Uterus (tissue), 4 donors: ENCODE results near the gene NAA38. TPM values are rescaled to one million over a fixed set of nuclear protein-coding genes. Genes with fewer than 3 reads are reported as not detected.

Experiments
- DNase-seq, 2 donors: peaks; one replicate each; pipeline ENCODE4 v3.0.0-alpha.2; 2019 to 2020
- H3K27ac ChIP-seq, 2 donors: fragments of 200-600 bp; sonication (generic); 1 replicate in 1 of 2; 2 replicates in 1 of 2; pipeline ENCODE4 v1.5.1; 2016 to 2018
- H3K27me3 ChIP-seq, 2 donors: fragments of 200-600 bp; sonication (generic); one replicate each; pipeline ENCODE4 v1.5.1; 2018 to 2019; ENCODE audit warnings: control low read depth in 1 of 2
- H3K36me3 ChIP-seq, 2 donors: fragments of 200-600 bp; sonication (generic); one replicate each; pipeline ENCODE4 v1.5.1; 2019; ENCODE audit warnings: control low read depth in 1 of 2
- H3K4me1 ChIP-seq, 2 donors: fragments of 200-600 bp; sonication (generic); one replicate each; pipeline ENCODE4 v1.5.1; 2018 to 2019; ENCODE audit warnings: control low read depth in 1 of 2
- H3K4me3 ChIP-seq, 2 donors: fragments of 200-600 bp; sonication (generic); 1 replicate in 1 of 2; 2 replicates in 1 of 2; pipeline ENCODE4 v1.5.1; 2018 to 2019; ENCODE audit warnings: mild to moderate bottlenecking in 1 of 2
- H3K9me3 ChIP-seq, 2 donors: fragments of 200-600 bp; sonication (generic); one replicate each; pipeline ENCODE4 v1.5.1; 2019; ENCODE audit warnings: control low read depth in 1 of 2
- POLR2A ChIP-seq, 2 donors: fragments of 450-650 bp; IDR thresholded peaks; one replicate each; pipeline ENCODE4 v1.6.1; 2016; ENCODE audit warnings: antibody characterized with exemption in 2 of 2, mild to moderate bottlenecking in 1 of 2, moderate library complexity in 1 of 2
- intact Hi-C: fragments of 100-400 bp; cut with DNase I; formaldehyde crosslinking; loops from one replicate; pipeline ENCODE4 v1.15.1; 2023; ENCODE audit warnings: low total_unique reads
- total RNA-seq, 4 donors: library from RNA; depleted of rRNA in 3 of 4; stranded (reverse); fragments of >200 nt in 3 of 4; gene quantifications; one replicate each; pipeline versions ENCODE4 v1.1.0 to v1.2.4, GENCODE V29; 2014 to 2023
- TF ChIP-seq, protein P1 (sequence below), 4 experiments: fragments of 200-600 bp in 2 of 4; fragments of 450-650 bp in 2 of 4; sonication (generic) in 2 of 4; IDR thresholded peaks; one replicate each; pipeline ENCODE4 v1.5.1; 2016 to 2019; ENCODE audit warnings: antibody characterized with exemption in 4 of 4, mild to moderate bottlenecking in 2 of 4, moderate library complexity in 1 of 4
- donor health status: DM: yes; HTN: yes; CAD: no.

The NAA38 gene
- total RNA-seq, 4 donors from 2014 or later = 3.6 to 94.7 (median 48.1) TPM

GRCh38 chr17:7888184-7888920, 31.0 kb upstream of the NAA38 start, which contains the start of gene CHD3:
CHD3 (plus strand) TSS chr17:7888789; CDS start chr17:7889001, 212 bp downstream.
- intact Hi-C loops = no loop called here
- H3K27ac ChIP-seq = peak within 1 kb of the TSS; percentile 97 to 98
- TF ChIP-seq, protein P1, sequence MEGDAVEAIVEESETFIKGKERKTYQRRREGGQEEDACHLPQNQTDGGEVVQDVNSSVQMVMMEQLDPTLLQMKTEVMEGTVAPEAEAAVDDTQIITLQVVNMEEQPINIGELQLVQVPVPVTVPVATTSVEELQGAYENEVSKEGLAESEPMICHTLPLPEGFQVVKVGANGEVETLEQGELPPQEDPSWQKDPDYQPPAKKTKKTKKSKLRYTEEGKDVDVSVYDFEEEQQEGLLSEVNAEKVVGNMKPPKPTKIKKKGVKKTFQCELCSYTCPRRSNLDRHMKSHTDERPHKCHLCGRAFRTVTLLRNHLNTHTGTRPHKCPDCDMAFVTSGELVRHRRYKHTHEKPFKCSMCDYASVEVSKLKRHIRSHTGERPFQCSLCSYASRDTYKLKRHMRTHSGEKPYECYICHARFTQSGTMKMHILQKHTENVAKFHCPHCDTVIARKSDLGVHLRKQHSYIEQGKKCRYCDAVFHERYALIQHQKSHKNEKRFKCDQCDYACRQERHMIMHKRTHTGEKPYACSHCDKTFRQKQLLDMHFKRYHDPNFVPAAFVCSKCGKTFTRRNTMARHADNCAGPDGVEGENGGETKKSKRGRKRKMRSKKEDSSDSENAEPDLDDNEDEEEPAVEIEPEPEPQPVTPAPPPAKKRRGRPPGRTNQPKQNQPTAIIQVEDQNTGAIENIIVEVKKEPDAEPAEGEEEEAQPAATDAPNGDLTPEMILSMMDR (IDR thresholded peaks at IDR 0.05) = no peak
- no peak for TF ChIP-seq POLR2A (IDR thresholded peaks at IDR 0.05)
- H3K4me3 ChIP-seq = peak within 1 kb of the TSS; percentile 57 to 87
- H3K36me3 ChIP-seq = no peaks in the 10 kb centered on the region
- H3K27me3 ChIP-seq = no peaks in the 10 kb centered on the region
- peaks cover 6 to 23% of the 10 kb centered on the region in 2 donors for H3K4me1 ChIP-seq
- H3K9me3 ChIP-seq = no peaks in the 10 kb centered on the region
- no peak for DNase-seq

- H3K4me1 ChIP-seq = peaks cover 10 to 23% of the 10 kb centered on the region in 2 donors
- no peaks in the 10 kb centered on the region for H3K27me3 ChIP-seq
- H3K9me3 ChIP-seq = no peaks in the 10 kb centered on the region
- no peaks in the 10 kb centered on the region for H3K36me3 ChIP-seq
- TF ChIP-seq, protein P1 (IDR thresholded peaks at IDR 0.05) = peak in 1 of 4 experiments; percentile 5
- peak in 1 of 2 donors; percentile 41 for TF ChIP-seq POLR2A (IDR thresholded peaks at IDR 0.05)
- peak overlapping the region; percentile 57 to 87 for H3K4me3 ChIP-seq
- intact Hi-C loops = no loop called here
- peak; percentile 93 to 96 for DNase-seq
- H3K27ac ChIP-seq = peak overlapping the region; percentile 97 to 98
Observed at GRCh38 chr17:7887482-7888183, 30.3 kb upstream of the NAA38 start.

DNA sequence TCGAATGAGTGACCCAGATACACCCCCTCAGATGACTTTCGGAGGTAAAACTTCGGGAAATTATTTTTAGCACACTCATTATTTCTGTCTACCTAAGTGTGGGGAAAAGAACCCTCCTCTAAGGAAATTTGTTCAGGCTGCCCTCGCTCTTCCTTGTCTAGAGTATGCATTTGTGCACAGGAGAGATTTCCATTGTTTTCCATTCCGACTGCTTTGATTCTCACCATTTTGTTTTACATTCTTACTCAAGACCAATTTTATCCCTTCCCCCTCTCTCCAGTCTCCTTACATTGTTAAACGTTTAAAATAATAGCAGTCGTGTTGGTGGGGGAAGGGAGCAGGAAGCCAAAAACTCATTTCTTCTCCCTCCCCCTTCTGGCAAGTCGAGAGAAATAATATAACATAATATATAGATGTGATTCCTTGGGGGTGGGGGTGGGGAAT, 29.7 kb upstream of the NAA38 start:
- TF ChIP-seq, protein P1 (IDR thresholded peaks at IDR 0.05) = peak in 1 of 4 experiments; percentile 7
- TF ChIP-seq POLR2A (IDR thresholded peaks at IDR 0.05) = no peak
- intact Hi-C loops = no loop called here
- peaks cover 10 to 23% of the 10 kb centered on the region in 2 donors for H3K4me1 ChIP-seq

DNA sequence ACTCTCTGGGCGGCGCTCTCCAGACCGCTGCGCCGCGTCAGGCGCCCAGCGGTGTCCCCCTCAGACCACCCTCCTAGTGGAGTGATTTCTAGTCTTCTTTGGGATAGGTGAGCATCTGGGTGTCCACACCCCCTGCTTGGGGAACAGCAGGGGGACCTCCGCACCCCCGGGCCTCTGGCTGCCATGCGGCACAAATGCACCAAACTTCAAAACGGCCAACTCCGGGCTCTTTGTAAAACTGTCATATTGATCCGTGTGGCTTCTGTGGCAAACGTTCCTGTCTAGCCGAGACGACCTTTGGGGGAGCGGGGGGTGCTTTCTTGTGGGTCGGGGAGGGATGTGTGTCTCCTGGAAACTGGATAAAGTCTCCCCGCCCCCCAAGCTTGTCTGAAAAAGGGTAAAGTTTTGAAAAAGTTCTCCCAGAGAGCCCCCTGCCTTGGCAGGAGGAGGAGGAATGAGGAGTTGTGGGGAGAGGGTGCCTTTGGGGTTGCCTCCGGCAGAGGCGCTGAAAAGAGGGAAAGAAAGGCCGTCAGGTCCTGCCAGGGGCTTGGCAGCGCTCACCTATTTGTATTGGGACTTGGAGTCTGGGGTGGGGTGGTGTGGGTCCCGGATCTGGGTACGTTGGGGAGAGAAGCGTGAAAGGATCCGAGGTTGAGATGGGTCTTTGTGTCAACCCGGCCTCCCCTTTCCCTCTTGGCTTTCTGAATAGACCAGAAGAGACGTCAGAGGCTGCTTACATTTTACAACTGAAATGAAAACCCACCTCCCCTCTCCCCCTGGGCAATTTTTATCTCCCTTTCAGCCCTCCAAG, 29.1 kb upstream of the NAA38 start:
- DNase-seq = peak; percentile 52 to 60

More for the DNA sequence above, 29.7 kb upstream of the NAA38 start:
- H3K9me3 ChIP-seq = no peaks in the 10 kb centered on the region
- peak overlapping the region; percentile 57 to 87 for H3K4me3 ChIP-seq
- no peak for DNase-seq
- H3K36me3 ChIP-seq = no peaks in the 10 kb centered on the region
- peak overlapping the region; percentile 97 to 98 for H3K27ac ChIP-seq
- no peaks in the 10 kb centered on the region for H3K27me3 ChIP-seq

More for the DNA sequence above, 29.1 kb upstream of the NAA38 start:
- peak overlapping the region; percentile 57 to 87 for H3K4me3 ChIP-seq
- H3K4me1 ChIP-seq = peaks cover 10 to 23% of the 10 kb centered on the region in 2 donors
- H3K36me3 ChIP-seq = no peaks in the 10 kb centered on the region
- H3K27ac ChIP-seq = peak overlapping the region; percentile 97 to 98
- no peaks in the 10 kb centered on the region for H3K9me3 ChIP-seq
- no peaks in the 10 kb centered on the region for H3K27me3 ChIP-seq
- no peak for TF ChIP-seq POLR2A (IDR thresholded peaks at IDR 0.05)
- TF ChIP-seq, protein P1 (IDR thresholded peaks at IDR 0.05) = no peak
- intact Hi-C loops = no loop called here
